Suprapubic skin (tissue), 4 donors: ENCODE measurements around the gene CPTP. TPM values are rescaled to one million over a fixed set of nuclear protein-coding genes. Genes with fewer than 3 reads are reported as not detected.
A peak's percentile ranks its signal among the peaks of the same experiment; 100 is the strongest.

Experiments
- DNase-seq, 2 donors: peaks; one replicate each; pipeline ENCODE4 v3.0.0-alpha.2; 2019; ENCODE audit warnings: low spot score in 2 of 2
- H3K27ac ChIP-seq: fragments of 200-600 bp; sonication (generic); one replicate; pipeline ENCODE4 v1.5.1; 2019
- H3K27me3 ChIP-seq: fragments of 200-600 bp; sonication (generic); one replicate; pipeline ENCODE4 v1.5.1; 2019
- H3K36me3 ChIP-seq: fragments of 200-600 bp; sonication (generic); one replicate; pipeline ENCODE4 v1.5.1; 2019
- H3K4me1 ChIP-seq: fragments of 200-600 bp; sonication (generic); one replicate; pipeline ENCODE4 v1.5.1; 2019
- H3K4me3 ChIP-seq: fragments of 200-600 bp; sonication (generic); one replicate; pipeline ENCODE4 v1.5.1; 2019; ENCODE audit warnings: mild to moderate bottlenecking
- H3K9me3 ChIP-seq: fragments of 200-600 bp; sonication (generic); one replicate; pipeline ENCODE4 v1.5.1; 2019
- CTCF ChIP-seq, 2 donors: fragments of 200-600 bp in 1 of 2; fragments of 450-650 bp in 1 of 2; sonication (generic) in 1 of 2; IDR thresholded peaks; one replicate each; pipeline ENCODE4 v1.5.1; 2016 to 2019; ENCODE audit warnings: antibody characterized with exemption in 2 of 2, mild to moderate bottlenecking in 1 of 2, moderate library complexity in 1 of 2
- EP300 ChIP-seq: sonication (generic); formaldehyde crosslinking; IDR thresholded peaks from one replicate; pipeline ENCODE4 v1.6.1; 2017; ENCODE audit warnings: antibody characterized with exemption
- POLR2A ChIP-seq, 2 donors: fragments of 450-650 bp; IDR thresholded peaks; one replicate each; pipeline ENCODE4 v1.6.1; 2017; ENCODE audit warnings: antibody characterized with exemption in 2 of 2, mild to moderate bottlenecking in 2 of 2, moderate library complexity in 2 of 2
- POLR2AphosphoS5 ChIP-seq, 3 donors: sonication (generic); formaldehyde crosslinking; IDR thresholded peaks; one replicate each; pipeline ENCODE4 v1.6.1; 2017; ENCODE audit warnings: antibody characterized with exemption in 3 of 3
- WGBS: methylation state at CpG from one replicate; pipeline ENCODE4 v1.1.5; 2018; 5-methylcytosine and 5-hydroxymethylcytosine counted together
- total RNA-seq, 4 donors: library from RNA; depleted of rRNA; stranded (reverse); fragments of >200 nt; gene quantifications; one replicate each; pipeline ENCODE4 v1.1.0, GENCODE V29; 2016

CPTP gene
- total RNA-seq, 4 donors from 2014 or later = 32.5 to 60.4 (median 54.3) TPM

DNA sequence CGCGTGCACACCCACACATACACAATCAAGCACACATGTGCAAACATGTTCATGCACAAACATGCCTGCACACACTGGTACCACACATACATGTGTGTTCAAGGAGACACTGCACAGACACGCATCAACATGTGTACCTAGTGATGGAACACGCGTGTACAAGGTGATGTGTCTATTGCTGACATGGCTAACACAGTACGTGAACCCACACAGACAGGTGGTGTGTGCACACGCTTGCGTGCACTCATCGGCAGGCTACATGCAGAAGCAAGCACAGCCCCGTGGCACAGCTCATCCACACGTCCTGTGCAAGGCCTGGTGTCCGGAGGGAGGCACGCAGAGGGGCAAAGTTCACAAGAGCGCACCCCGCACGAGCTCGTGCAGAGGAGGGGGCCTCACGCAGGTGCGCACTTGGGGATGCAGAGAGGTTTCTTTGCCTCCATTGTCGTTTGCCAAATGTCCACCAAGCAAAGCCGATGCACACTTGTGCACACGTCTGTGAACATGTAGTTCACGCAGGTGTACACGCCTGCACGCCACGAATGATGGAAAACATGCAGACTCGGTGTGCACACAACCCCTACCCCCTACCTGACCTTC is 17.8 kb upstream of the CPTP start:
- Histone ChIP-seq H3K4me3 (peak overlapping the region; percentile 65), H3K27me3 (no peaks in the 10 kb centered on the region), H3K9me3 (no peaks in the 10 kb centered on the region), H3K4me1 (peaks cover 81% of the 10 kb centered on the region), H3K27ac (peak overlapping the region; percentile 93), H3K36me3 (peaks cover 12% of the 10 kb centered on the region)
- TF ChIP-seq CTCF (IDR thresholded peaks at IDR 0.05) (no peak), POLR2A (IDR thresholded peaks at IDR 0.05) (no peak), EP300 (no peak), POLR2AphosphoS5 (IDR thresholded peaks at IDR 0.05) (no peak)
- no peak for DNase-seq
- WGBS = 22% methylated on average over 18 of the region's 27 CpGs

DNA sequence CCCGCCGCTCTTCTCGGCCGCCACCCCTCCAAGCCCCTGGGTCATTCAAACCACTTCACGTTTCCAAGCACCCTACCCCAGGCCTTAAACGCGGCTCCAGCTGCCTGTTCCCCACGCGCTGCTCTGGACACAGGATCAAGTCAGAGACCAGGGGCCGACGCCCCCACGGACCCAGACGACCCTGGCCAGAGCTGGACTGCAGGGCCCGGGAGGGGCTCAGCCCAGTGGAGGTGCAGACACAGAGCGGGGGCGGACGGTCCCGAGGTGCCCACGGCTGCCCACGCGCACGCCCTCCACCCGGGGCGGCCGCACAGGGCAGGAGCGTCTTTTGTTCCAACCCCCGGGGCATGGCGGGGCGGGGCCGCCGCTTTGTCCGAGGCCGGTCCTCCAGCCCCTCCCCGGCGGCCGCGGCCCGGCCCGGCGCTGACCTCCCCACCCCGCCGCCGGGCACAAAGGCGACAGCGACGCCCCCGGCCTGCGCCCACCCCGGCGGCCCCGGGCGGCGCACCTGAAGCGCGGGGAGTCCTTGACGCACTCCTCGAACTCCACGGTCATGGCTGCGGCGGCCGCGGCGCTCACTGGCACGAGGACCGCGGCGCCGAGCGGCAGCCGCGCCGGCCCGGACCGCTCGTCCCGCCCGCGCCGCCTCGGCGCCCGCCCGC is 17.2 kb upstream of the CPTP start:
- peak overlapping the region; percentile 65 for H3K4me3 ChIP-seq
- WGBS = under 1% methylated on average over 23 of the region's 83 CpGs
- peaks cover 18% of the 10 kb centered on the region for H3K36me3 ChIP-seq
- no peaks in the 10 kb centered on the region for H3K9me3 ChIP-seq
- peak overlapping the region; percentile 93 for H3K27ac ChIP-seq
- H3K27me3 ChIP-seq = no peaks in the 10 kb centered on the region
- DNase-seq = no peak
- TF ChIP-seq POLR2A (IDR thresholded peaks at IDR 0.05) = peak in 1 of 2 donors; percentile 26
- TF ChIP-seq EP300 = no peak
- peaks cover 75% of the 10 kb centered on the region for H3K4me1 ChIP-seq

GRCh38 chr1:1307923-1308755 is 16.5 kb upstream of the CPTP start, which contains the start of the genes ACAP3 and PUSL1:
Gene ACAP3, minus strand, starts transcription at chr1:1307930. Its CDS starts 115 bp downstream, at chr1:1307815.
Gene PUSL1, plus strand, starts transcription at chr1:1308597. Its CDS starts 47 bp downstream, at chr1:1308644.
- no peaks in the 10 kb centered on the region for H3K9me3 ChIP-seq
- H3K36me3 ChIP-seq = peaks cover 26% of the 10 kb centered on the region
- peak within 1 kb of the TSS; percentile 93 for H3K27ac ChIP-seq
- peaks cover 68% of the 10 kb centered on the region for H3K4me1 ChIP-seq
- DNase-seq = peak; percentile 96
- 0% methylated on average over 36 of the region's 131 CpGs for WGBS
- TF ChIP-seq CTCF (IDR thresholded peaks at IDR 0.05) (no peak), POLR2AphosphoS5 (IDR thresholded peaks at IDR 0.05) (peak in 2 of 3 donors; percentile 79 to 94), EP300 (no peak), POLR2A (IDR thresholded peaks at IDR 0.05) (no peak)
- H3K27me3 ChIP-seq = no peaks in the 10 kb centered on the region
- peak within 1 kb of the TSS; percentile 65 for H3K4me3 ChIP-seq

- Histone ChIP-seq H3K27me3 (no peaks in the 10 kb centered on the region), H3K4me3 (peak overlapping the region; percentile 65), H3K27ac (peak overlapping the region; percentile 93), H3K4me1 (peaks cover 61% of the 10 kb centered on the region), H3K36me3 (peaks cover 32% of the 10 kb centered on the region), H3K9me3 (no peaks in the 10 kb centered on the region)
- DNase-seq = no peak
- TF ChIP-seq EP300 = no peak
- TF ChIP-seq CTCF (IDR thresholded peaks at IDR 0.05) = no peak
- no peak for TF ChIP-seq POLR2A (IDR thresholded peaks at IDR 0.05)
- no peak for TF ChIP-seq POLR2AphosphoS5 (IDR thresholded peaks at IDR 0.05)
- WGBS = 3% methylated on average over 14 of the region's 66 CpGs
These were observed 15.8 kb upstream of the CPTP start for GRCh38 chr1:1308756-1309250.

GRCh38 chr1:1309251-1310108 is 15.1 kb upstream of the CPTP start:
- no peak for TF ChIP-seq POLR2A (IDR thresholded peaks at IDR 0.05)
- TF ChIP-seq POLR2AphosphoS5 (IDR thresholded peaks at IDR 0.05) = peak in 1 of 3 donors; percentile 7
- H3K4me3 ChIP-seq = peak overlapping the region; percentile 65
- WGBS = 58% methylated on average over 18 of the region's 57 CpGs
- H3K27me3 ChIP-seq = no peaks in the 10 kb centered on the region
- peaks cover 39% of the 10 kb centered on the region for H3K36me3 ChIP-seq
- peak overlapping the region; percentile 93 for H3K27ac ChIP-seq
- no peaks in the 10 kb centered on the region for H3K9me3 ChIP-seq
- no peak for DNase-seq
- H3K4me1 ChIP-seq = peaks cover 54% of the 10 kb centered on the region
